CD4-positive, alpha-beta T cell (primary cell): ENCODE results near the gene INKA1. TPM values are rescaled to one million over a fixed set of nuclear protein-coding genes. Genes with fewer than 3 reads are reported as not detected.
"Not testable (repeated sequence)": the region's sequence is repeated elsewhere in the genome, so short reads cannot be mapped to it uniquely, and the experiment has no call there.

Source experiments
- ATAC-seq: fragments of 200-7000 bp; cut with Tn5 transposase; one replicate; pipeline ENCODE4 v1.10.0; 2022; ENCODE audit warnings: mild to moderate bottlenecking; ENCODE audit not compliant: poor library complexity
- CTCF ChIA-PET: fragments of 350-600 bp; sonication (Branson Sonifier 250); formaldehyde crosslinking; loops from one replicate; lab custom pipeline; 2021; ENCODE audit warnings: antibody characterized with exemption, inconsistent platforms; lab: Charles Lee
- POLR2A ChIA-PET: fragments of 350-600 bp; sonication (Branson Sonifier 250); formaldehyde crosslinking; loops from one replicate; lab custom pipeline; 2021; ENCODE audit warnings: antibody characterized with exemption, inconsistent platforms; lab: Charles Lee
- DNase-seq, 14 experiments: peaks; one replicate each; pipeline ENCODE4 v3.0.0-alpha.2; 2013 to 2020; ENCODE audit warnings: mixed read lengths in 2 of 14
- H3K27ac ChIP-seq, 2 donors: one replicate each; pipeline versions ENCODE4 v1.5.1 to v1.7.0; 2013; ENCODE audit warnings: low read length in 2 of 2, low read depth in 1 of 2, mild to moderate bottlenecking in 1 of 2
- H3K27me3 ChIP-seq, 2 experiments: 1 replicate in 1 of 2; 2 replicates in 1 of 2; pipeline versions ENCODE4 v1.6.1 to v1.7.0; 2013; ENCODE audit warnings: low read length in 2 of 2, control low read depth in 1 of 2, mild to moderate bottlenecking in 1 of 2, moderate library complexity in 1 of 2; ENCODE audit not compliant: insufficient read depth in 2 of 2, control insufficient read depth in 1 of 2
- H3K36me3 ChIP-seq: one replicate; pipeline ENCODE4 v1.6.1; 2013; ENCODE audit warnings: low read length, control low read depth; ENCODE audit not compliant: insufficient read depth
- H3K4me1 ChIP-seq: one replicate; pipeline ENCODE4 v1.6.1; 2013; ENCODE audit warnings: low read length, control low read depth; ENCODE audit not compliant: insufficient read depth
- H3K4me3 ChIP-seq: one replicate; pipeline ENCODE4 v1.5.1; 2013; ENCODE audit warnings: mild to moderate bottlenecking, low read length, moderate library complexity
- H3K9me3 ChIP-seq, 2 experiments: 1 replicate in 1 of 2; 2 replicates in 1 of 2; pipeline versions ENCODE4 v1.6.1 to v1.7.0; 2013; ENCODE audit warnings: low read length in 2 of 2, mild to moderate bottlenecking in 2 of 2, control low read depth in 1 of 2, moderate library complexity in 1 of 2; ENCODE audit not compliant: control insufficient read depth in 1 of 2, insufficient read depth in 1 of 2
- H3K27ac Mint-ChIP-seq: one replicate; pipeline ENCODE4 v1.8.0; 2020; ENCODE audit warnings: mixed read lengths
- H3K27me3 Mint-ChIP-seq: one replicate; pipeline ENCODE4 v1.8.0; 2021; ENCODE audit warnings: mixed read lengths
- H3K36me3 Mint-ChIP-seq: one replicate; pipeline ENCODE4 v1.8.0; 2021; ENCODE audit warnings: low read depth, mixed read lengths
- H3K4me1 Mint-ChIP-seq: one replicate; pipeline ENCODE4 v1.8.0; 2021; ENCODE audit warnings: low read depth, mixed read lengths
- H3K4me3 Mint-ChIP-seq: one replicate; pipeline ENCODE4 v1.8.0; 2020; ENCODE audit warnings: mild to moderate bottlenecking, mixed read lengths
- H3K9me3 Mint-ChIP-seq: one replicate; pipeline ENCODE4 v1.8.0; 2020; ENCODE audit warnings: mixed read lengths
- intact Hi-C, 2 experiments: fragments of 100-400 bp; cut with DNase I in 1 of 2; cut with micrococcal nuclease in 1 of 2; formaldehyde crosslinking; loops; one replicate each; pipeline versions ENCODE4 v1.15.1 to v1.9.0; 2023 to 2025; cut with DNase I, micrococcal nuclease
- total RNA-seq, 174 experiments: library from RNA in 2 of 174; stranded (reverse) in 2 of 174; gene quantifications; one replicate each; pipeline ENCODE4 v1.2.3 and lab custom pipeline; 2021 to 2026
- TF ChIP-seq, protein P1 (sequence below): fragments of 200-600 bp; IDR thresholded peaks from one replicate; pipeline ENCODE4 v1.8.0; 2022; ENCODE audit warnings: antibody characterized with exemption, mild to moderate bottlenecking

INKA1 gene
- total RNA-seq, 2 experiments from 2014 or later, result 0.85 to 0.87 TPM

GRCh38 chr3:49807431-49808114 is 4.5 kb downstream of the INKA1 start:
- H3K27ac Mint-ChIP-seq, result peak overlapping the region; percentile 75
- TF ChIP-seq, protein P1, sequence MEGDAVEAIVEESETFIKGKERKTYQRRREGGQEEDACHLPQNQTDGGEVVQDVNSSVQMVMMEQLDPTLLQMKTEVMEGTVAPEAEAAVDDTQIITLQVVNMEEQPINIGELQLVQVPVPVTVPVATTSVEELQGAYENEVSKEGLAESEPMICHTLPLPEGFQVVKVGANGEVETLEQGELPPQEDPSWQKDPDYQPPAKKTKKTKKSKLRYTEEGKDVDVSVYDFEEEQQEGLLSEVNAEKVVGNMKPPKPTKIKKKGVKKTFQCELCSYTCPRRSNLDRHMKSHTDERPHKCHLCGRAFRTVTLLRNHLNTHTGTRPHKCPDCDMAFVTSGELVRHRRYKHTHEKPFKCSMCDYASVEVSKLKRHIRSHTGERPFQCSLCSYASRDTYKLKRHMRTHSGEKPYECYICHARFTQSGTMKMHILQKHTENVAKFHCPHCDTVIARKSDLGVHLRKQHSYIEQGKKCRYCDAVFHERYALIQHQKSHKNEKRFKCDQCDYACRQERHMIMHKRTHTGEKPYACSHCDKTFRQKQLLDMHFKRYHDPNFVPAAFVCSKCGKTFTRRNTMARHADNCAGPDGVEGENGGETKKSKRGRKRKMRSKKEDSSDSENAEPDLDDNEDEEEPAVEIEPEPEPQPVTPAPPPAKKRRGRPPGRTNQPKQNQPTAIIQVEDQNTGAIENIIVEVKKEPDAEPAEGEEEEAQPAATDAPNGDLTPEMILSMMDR, result no peak
- Histone ChIP-seq H3K27me3 (no peaks in the 10 kb centered on the region), H3K36me3 (peaks cover 37% of the 10 kb centered on the region), H3K4me1 (peaks cover 66% of the 10 kb centered on the region), H3K27ac (peak overlapping the region in 1 of 2 donors; percentile 22), H3K4me3 (no peak overlapping the region), H3K9me3 (no peaks in the 10 kb centered on the region)
- no peaks in the 10 kb centered on the region for H3K9me3 Mint-ChIP-seq
- peaks cover 51% of the 10 kb centered on the region for H3K36me3 Mint-ChIP-seq
- intact Hi-C loops, result loop anchor here in 1 of 2 experiments (10.0 kb wide), 1 partner anchor 277 kb away; the partner anchor contains the start of gene RBM5
- ATAC-seq, result no peak
- POLR2A ChIA-PET, result no interaction called here
- H3K4me3 Mint-ChIP-seq, result peak overlapping the region; percentile 4
- CTCF ChIA-PET, result interaction anchor here (1.4 kb wide), 1 partner anchor 32 kb away, joined by 4 read pairs; no protein-coding TSS in a partner anchor
- H3K27me3 Mint-ChIP-seq, result peaks cover under 1% of the 10 kb centered on the region
- no peak for DNase-seq
- H3K4me1 Mint-ChIP-seq, result peaks cover 62% of the 10 kb centered on the region

DNA sequence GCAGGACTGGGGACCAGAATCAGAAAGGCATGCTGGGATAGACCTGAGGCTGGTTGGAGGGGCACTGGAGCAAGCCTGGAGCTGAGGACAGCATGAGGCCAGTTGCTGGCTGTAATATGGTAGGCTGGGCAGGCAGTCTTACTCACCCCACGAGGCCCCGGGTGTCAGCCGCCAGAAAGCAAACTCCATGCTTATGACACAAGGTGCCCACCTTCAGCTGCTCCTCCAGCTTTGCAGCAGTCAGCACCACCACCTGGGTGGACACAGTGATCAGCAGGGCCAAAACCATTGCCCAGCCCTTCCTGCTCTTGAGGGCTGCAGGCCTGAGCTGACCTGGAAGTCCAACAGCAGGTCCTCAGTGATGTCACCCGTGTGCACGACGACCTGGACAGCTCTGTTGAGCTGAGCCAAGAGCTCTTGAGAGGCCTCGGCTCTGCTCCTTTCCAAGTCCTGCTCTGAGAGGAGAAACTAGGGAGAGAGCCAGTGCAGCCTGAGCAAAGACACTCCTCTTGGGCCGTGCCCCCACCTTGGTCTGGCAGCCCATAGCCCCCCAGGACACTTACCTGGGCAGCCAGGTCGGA is 9.9 kb downstream of the INKA1 start:
- no peaks in the 10 kb centered on the region for H3K27me3 ChIP-seq
- peak overlapping the region; percentile 77 for H3K4me3 ChIP-seq
- intact Hi-C loops, result loop anchor here in 1 of 2 experiments (1.0 kb wide), 1 partner anchor 10 kb away; the partner anchor contains the start of gene INKA1
- H3K27ac Mint-ChIP-seq, result peak overlapping the region; percentile 97
- H3K36me3 Mint-ChIP-seq, result peaks cover 58% of the 10 kb centered on the region
- DNase-seq (no peak), ATAC-seq (peak; percentile 16)
- TF ChIP-seq, protein P1, result no peak
- peaks cover 41% of the 10 kb centered on the region for H3K4me1 ChIP-seq
- peak overlapping the region; percentile 41 to 71 for H3K27ac ChIP-seq
- H3K9me3 Mint-ChIP-seq, result no peaks in the 10 kb centered on the region
- H3K4me3 Mint-ChIP-seq, result peak overlapping the region; percentile 97
- H3K36me3 ChIP-seq, result peaks cover 39% of the 10 kb centered on the region
- no peaks in the 10 kb centered on the region for H3K9me3 ChIP-seq
- ChIA-PET POLR2A (interaction anchor here (0.6 to 5.1 kb wide), 5 partner anchors 9 to 126 kb away, joined by 3 to 83 read pairs (median 4); partner anchors contain the start of genes INKA1, IP6K1, RBM6 and TRAIP), CTCF (interaction anchor here (5.4 to 6.6 kb wide), 2 partner anchors 9 to 26 kb away, joined by 18 to 42 read pairs; partner anchors contain the start of gene INKA1)
- no peaks in the 10 kb centered on the region for H3K27me3 Mint-ChIP-seq
- H3K4me1 Mint-ChIP-seq, result peaks cover 43% of the 10 kb centered on the region

GRCh38 chr3:49813497-49814174 is 10.6 kb downstream of the INKA1 start, which contains the start of gene UBA7:
Gene UBA7, minus strand, starts transcription at chr3:49813953. Its CDS starts 166 bp downstream, at chr3:49813787.
- intact Hi-C loops, result loop anchor here in 1 of 2 experiments (1.0 kb wide), 1 partner anchor 10 kb away; the partner anchor contains the start of gene INKA1

GRCh38 chr3:49823131-49823530 is 20.1 kb downstream of the INKA1 start:
- H3K4me1 Mint-ChIP-seq, H3K4me3 ChIP-seq, H3K9me3 ChIP-seq, H3K27ac ChIP-seq, H3K27ac Mint-ChIP-seq, H3K4me3 Mint-ChIP-seq, ATAC-seq, H3K27me3 ChIP-seq, H3K9me3 Mint-ChIP-seq, DNase-seq, H3K4me1 ChIP-seq, POLR2A ChIA-PET, intact Hi-C loops, H3K36me3 ChIP-seq, H3K27me3 Mint-ChIP-seq, H3K36me3 Mint-ChIP-seq: not testable (repeated sequence)
- CTCF ChIA-PET, result interaction anchor here (2.9 kb wide), 1 partner anchor 16 kb away, joined by 8 read pairs; no protein-coding TSS in a partner anchor

More at GRCh38 chr3:49813497-49814174, 10.6 kb downstream of the INKA1 start, which contains the start of gene UBA7:
- Mint-ChIP-seq H3K27ac (peak within 1 kb of the TSS; percentile 97), H3K9me3 (no peaks in the 10 kb centered on the region), H3K4me3 (peak within 1 kb of the TSS; percentile 97), H3K27me3 (no peaks in the 10 kb centered on the region), H3K36me3 (peaks cover 53% of the 10 kb centered on the region), H3K4me1 (peaks cover 36% of the 10 kb centered on the region)
- Histone ChIP-seq H3K4me1 (peaks cover 37% of the 10 kb centered on the region), H3K27me3 (no peaks in the 10 kb centered on the region), H3K27ac (peak within 1 kb of the TSS; percentile 41 to 71), H3K9me3 (no peaks in the 10 kb centered on the region), H3K36me3 (peaks cover 39% of the 10 kb centered on the region), H3K4me3 (peak within 1 kb of the TSS; percentile 77)
- TF ChIP-seq, protein P1, result no peak
- ChIA-PET CTCF (interaction anchor here (5.4 to 6.6 kb wide), 2 partner anchors 10 to 26 kb away, joined by 18 to 42 read pairs; partner anchors contain the start of gene INKA1), POLR2A (interaction anchor here (0.6 to 5.1 kb wide), 6 partner anchors 10 to 126 kb away, joined by 3 to 83 read pairs (median 4); partner anchors contain the start of genes INKA1, IP6K1, RBM6 and TRAIP)
- peak; percentile 88 for ATAC-seq
- DNase-seq, result peak in 9 of 14 experiments; percentile 11 to 76 (median 52)
